RKO (cell line): ENCODE results near the gene S100A16.
"Not testable (repeated sequence)": the region's sequence is repeated elsewhere in the genome, so short reads cannot be mapped to it uniquely, and the experiment has no call there.

ENCODE experiments used
- DNase-seq: peaks from one replicate; pipeline ENCODE4 v3.0.0-alpha.2; 2016; ENCODE audit warnings: low spot score

Gene S100A16, protein sequence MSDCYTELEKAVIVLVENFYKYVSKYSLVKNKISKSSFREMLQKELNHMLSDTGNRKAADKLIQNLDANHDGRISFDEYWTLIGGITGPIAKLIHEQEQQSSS

GRCh38 chr1:153612755-153613331 lies at the start of gene S100A16:
Gene S100A16, minus strand, starts transcription at chr1:153613137. Its CDS starts 4,986 bp downstream, at chr1:153608151.
- peak; percentile 89 for DNase-seq

DNA sequence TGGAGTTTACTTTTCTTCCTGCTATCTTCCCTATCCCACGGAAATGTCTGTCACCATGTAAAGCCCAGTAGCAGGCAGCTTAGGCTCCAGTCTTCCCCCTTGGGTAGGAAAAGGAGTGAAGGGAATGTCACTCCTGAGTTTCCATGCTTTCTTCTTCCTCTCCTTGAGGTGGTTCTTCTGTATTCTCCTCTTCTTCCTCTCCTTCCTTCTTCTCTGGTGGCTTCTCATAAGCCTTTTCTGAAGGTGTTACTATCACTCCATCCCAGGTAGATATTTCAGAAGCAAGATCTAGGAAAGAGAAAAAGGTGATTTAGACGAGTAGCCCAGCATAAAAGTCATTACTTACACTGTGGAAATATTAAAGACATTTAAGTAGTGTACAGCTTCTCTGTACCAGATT lies 49.3 kb upstream of the S100A16 start:
- DNase-seq = no peak

DNA sequence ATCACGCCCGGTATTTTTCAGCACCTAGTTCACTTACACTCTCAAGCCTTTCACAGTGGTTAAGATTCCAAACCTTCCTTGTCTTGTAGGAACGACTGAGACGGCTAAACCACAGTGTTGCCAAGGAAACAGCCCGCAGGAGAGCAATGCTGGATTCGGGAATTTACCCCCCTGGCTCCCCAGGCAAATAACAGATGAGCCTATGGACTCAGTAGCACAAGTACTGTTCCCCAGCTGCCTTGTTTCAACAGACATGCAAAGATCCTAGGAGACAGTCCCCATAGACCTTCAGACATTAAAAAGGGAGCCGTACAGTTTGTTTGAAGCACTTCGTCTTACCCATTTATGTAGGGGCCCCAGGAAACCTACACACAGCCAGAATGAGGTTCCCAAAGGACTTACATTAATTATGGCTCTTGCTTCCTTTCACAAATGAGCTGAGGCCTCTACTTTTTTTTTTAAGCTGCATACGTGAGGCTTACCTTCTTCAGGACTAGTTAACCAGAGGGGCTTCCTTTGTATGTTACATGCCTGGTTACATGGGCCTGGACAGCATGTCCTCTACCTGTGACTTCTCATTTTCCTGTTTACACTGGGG lies 48.3 kb upstream of the S100A16 start:
- DNase-seq = no peak

DNA sequence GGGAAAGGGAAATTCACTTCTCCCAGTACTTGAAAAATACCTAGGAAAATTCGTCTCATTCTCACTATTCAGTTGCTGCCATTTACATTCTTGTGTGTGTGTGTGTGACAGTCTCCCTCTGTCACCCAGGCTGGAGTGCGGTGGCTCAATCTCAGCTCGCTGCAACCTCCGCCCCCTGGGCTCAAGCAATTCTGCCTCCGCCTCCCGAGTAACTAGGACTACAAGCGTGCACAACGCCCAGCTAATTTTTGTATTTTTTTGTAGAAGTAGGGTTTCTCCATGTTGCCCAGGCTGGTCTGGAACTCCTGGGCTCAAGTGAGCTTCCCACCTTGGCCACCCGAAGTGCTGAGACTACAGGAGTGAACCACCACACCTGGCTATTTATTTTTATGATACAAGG lies 46.7 kb upstream of the S100A16 start:
- no peak for DNase-seq

DNA sequence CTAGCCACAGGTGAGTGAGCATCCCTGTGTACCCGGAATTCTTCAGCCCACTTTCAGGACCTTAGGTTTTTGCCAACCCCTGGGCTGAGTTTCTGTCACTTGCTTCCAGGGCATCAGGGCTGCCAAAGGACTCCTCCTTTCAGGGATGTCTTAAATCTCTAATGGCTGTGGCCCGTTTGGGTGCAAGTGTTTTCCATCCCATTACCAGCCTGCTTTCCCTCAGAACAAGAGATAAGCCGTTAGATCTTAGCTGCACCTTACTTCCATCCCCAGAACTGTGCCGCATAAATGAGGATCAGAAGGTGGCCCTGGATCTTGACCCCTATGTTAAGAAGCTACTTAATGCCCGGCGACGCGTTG lies 46.2 kb upstream of the S100A16 start:
- DNase-seq = no peak

DNA sequence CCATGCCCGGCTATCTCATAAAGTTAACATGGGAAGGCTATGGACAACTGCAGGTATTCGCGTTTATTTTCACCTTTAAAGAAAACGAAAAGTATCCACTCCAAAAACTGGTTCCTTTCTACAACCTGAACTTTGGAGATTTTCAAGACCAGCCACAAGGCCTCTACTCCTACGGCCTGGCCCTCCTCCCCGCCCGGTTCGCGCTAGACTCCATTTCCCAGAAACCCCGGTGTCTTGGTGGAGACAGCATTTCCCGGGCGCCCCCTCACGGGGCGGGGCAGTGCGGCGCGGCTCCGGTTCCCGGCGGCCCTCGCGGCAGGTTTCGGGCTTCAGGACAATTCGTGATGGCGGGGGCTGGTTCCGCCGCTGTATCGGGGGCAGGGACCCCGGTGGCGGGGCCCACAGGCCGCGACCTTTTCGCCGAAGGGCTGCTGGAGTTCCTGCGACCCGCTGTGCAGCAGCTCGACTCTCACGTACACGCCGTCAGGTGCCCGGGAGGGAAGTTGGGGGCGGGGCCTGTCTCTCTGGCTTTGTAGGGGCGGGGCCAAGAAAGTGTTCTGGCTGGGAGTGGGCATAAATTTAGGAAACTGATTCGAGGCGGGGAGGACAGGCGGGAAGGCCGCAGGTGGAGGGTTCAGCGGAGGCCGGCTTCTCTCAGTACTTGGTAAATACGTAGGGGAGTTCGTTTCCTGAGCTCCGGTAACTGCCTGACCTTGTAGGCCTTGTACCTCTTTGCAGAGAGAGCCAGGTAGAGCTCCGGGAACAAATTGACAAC lies 45.6 kb upstream of the S100A16 start, which contains the start of gene SNAPIN:
Gene SNAPIN, plus strand, starts transcription at position 304 of the 775 bp plus-strand sequence. Its CDS starts 41 bp downstream, at position 345.
- peak; percentile 90 for DNase-seq

DNA sequence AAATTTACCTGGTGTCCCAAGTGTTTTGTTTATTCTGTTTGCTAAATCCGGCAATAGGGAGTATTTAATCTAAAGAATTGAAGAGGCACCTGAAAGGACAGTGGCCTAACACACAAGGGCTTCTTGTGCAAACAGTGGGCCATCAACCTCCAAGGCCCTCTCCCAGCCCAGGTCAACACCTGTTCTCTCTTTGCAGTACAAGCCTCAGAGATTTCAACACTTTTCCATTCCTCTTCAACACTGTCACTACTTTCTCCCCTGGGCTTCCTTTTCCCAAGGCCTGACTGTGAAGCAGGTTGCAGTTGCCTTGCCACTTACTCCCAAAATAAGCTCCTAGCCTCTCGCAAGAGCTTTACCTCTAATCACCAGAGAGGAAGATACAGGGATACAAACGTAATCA lies 42.4 kb upstream of the S100A16 start:
- DNase-seq = no peak

GRCh38 chr1:153652805-153653500 lies 40.0 kb upstream of the S100A16 start:
- no peak for DNase-seq

DNA sequence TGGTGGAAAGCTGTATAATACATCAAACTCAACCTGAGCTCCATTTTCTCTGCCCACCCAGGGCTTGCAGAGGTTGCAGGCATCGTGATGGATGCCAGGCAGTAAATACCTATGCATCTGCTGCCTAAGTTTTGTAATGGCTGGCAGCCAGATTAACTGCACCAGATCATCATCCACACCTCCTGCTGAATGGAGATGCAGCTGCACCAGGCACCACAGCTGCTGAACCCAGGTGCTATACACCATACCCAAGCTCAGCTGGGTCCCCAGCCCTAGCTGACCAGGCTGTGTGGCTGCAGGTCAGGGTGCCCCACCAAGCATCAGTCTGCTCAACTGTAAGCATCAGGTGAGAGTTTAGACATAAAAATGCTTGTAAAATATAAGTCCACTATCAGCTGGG lies 38.8 kb upstream of the S100A16 start:
- no peak for DNase-seq

- DNase-seq = no peak
Measured at GRCh38 chr1:153649863-153650235, 36.9 kb upstream of the S100A16 start.

GRCh38 chr1:153649137-153649862 lies 36.4 kb upstream of the S100A16 start:
- no peak for DNase-seq

DNA sequence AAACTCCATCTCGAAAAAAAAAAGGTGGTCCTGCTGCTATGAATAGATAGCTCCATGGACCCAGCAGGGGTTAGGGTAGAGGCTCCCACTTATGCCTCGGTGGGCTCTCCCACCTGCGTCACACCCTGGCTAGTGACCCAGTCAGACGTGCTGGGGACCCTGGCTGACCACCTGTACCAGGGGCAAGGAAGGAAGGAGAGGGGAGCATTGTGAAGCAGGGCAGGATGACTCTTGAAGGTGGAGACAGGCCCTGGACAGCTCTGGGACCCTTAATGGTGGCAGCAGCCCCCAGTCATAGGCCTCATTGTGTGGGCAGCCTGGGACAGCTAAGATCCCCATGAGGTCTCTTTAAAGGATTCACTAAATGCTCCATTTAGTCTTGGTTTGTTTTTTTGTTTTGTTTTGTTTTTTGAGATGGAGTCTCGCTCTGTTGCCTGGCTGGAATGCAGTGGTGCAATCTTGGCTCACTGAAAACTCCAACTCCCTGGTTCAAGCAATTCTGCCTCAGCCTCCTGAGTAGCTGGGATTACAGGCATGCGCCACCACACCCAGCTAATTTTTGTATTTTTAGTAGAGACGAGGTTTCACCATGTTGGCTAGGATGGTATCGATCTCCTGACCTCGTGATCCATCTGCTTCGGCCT lies 35.2 kb upstream of the S100A16 start:
- DNase-seq = no peak

- no peak for DNase-seq
Measured at GRCh38 chr1:153647346-153647714, 34.4 kb upstream of the S100A16 start.

GRCh38 chr1:153646672-153647345 lies 33.9 kb upstream of the S100A16 start:
- DNase-seq = no peak

GRCh38 chr1:153643816-153644215 lies 30.9 kb upstream of the S100A16 start:
- DNase-seq = no peak

DNA sequence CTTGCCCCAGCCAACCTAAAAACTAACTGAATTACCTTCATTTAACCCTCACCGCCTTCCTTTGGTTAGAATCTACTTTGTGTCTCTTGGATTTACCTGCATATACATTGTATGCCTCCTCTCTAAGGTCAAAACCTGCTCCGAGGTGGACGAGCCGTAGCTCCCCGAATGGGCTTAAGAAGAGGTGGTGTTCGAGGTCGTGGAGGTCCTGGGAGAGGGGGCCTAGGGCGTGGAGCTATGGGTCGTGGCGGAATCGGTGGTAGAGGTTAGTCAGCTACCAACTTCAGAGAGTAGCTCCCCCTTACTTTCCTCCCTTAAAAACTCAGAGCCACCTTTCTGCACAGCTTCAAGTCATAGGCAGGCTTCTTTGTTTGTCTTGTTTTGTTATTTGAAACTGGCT lies 30.2 kb upstream of the S100A16 start:
- no peak for DNase-seq

GRCh38 chr1:153642161-153642560 lies 29.2 kb upstream of the S100A16 start:
- no peak for DNase-seq

GRCh38 chr1:153640861-153641260 lies 27.9 kb upstream of the S100A16 start:
- no peak for DNase-seq

DNA sequence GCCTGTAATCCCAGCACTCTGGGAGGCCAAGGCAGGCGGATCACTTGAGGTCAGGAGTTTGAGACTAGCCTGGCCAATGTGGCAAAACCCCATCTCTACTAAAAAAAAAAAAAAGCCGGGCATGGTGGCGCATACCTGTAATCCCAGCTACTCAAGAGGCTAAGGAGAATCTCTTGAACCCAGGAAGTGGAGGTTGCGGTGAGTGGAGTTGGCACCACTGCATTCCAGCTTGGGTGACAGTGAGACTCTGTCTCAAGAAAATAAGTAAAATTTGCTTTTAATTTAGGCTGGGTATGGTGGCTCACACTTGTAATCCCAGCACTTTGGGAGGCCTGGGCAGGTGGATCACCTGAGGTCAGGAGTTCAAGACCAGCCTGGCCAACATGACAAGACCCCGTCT lies 27.3 kb upstream of the S100A16 start:
- DNase-seq = not testable (repeated sequence)

- no peak for DNase-seq
Measured at GRCh38 chr1:153639280-153639679, 26.3 kb upstream of the S100A16 start.

DNA sequence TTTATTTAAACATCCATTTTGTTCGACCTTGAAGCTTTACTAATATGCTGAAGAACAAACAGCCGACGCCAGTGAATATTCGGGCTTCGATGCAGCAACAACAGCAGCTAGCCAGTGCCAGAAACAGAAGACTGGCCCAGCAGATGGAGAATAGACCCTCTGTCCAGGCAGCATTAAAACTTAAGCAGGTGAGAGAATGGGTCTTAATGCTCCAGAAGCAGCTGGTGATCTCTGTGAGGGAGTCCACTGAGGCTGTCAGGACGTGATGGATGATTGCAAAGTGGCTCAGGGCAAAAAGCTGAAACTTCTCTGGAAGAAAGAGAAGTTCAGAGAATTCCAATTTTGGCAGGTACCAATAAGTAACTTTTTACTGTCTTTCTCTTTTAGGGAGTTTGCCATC lies 25.3 kb upstream of the S100A16 start:
- no peak for DNase-seq
